A549 (cell line): ENCODE results near the gene HS3ST1. TPM values are rescaled to one million over a fixed set of nuclear protein-coding genes. Genes with fewer than 3 reads are reported as not detected.

Source experiments
- ATAC-seq, 2 experiments: fragments of 200-7000 bp in 1 of 2; fragments of >200 bp in 1 of 2; cut with Nextera tagmentation in 1 of 2; cut with Tn5 transposase in 1 of 2; 3 replicates each; pipeline versions ENCODE4 v1.8.0 to v1.9.1; 2018 to 2020; ENCODE audit warnings: mild to moderate bottlenecking in 1 of 2, moderate library complexity in 1 of 2
- CTCF ChIA-PET: fragments of 300-600 bp; sonication (Branson Sonifier 250); formaldehyde crosslinking; extraction: SDS; loops from one replicate; lab custom pipeline; 2021; ENCODE audit warnings: antibody characterized with exemption, inconsistent platforms; lab: Yijun Ruan, JAX
- POLR2A ChIA-PET: fragments of 350-600 bp; formaldehyde crosslinking; extraction: SDS; loops from one replicate; lab custom pipeline; 2021; ENCODE audit warnings: antibody characterized with exemption, inconsistent platforms; lab: Yijun Ruan, JAX
- DNase-seq, 2 experiments: peaks; one replicate each; pipeline versions ENCODE4 v3.0.0 to v3.0.0-alpha.2; 2011 to 2016; ENCODE audit warnings: low read depth in 1 of 2, low spot score in 1 of 2
- FAIRE-seq: peaks from 2 replicates; lab custom pipeline; 2011; peaks lifted over from hg19 to GRCh38; lab: Jason Lieb, UNC
- H3K27ac ChIP-seq, 2 experiments: fragments of >200 bp; sonication (Bioruptor Twin); formaldehyde crosslinking; 3 replicates each; pipeline ENCODE4 v1.5.1; 2016 to 2017
- H3K4me1 ChIP-seq: fragments of >200 bp; sonication (Bioruptor Twin); formaldehyde crosslinking; 3 replicates; pipeline ENCODE4 v1.6.1; 2016
- H3K4me2 ChIP-seq: fragments of >200 bp; sonication (Bioruptor Twin); formaldehyde crosslinking; 3 replicates; pipeline ENCODE4 v1.6.1; 2016
- H3K4me3 ChIP-seq: fragments of >200 bp; sonication (Bioruptor Twin); formaldehyde crosslinking; 3 replicates; pipeline ENCODE4 v1.5.1; 2016
- H3K9me3 ChIP-seq: fragments of >200 bp; sonication (Bioruptor Twin); formaldehyde crosslinking; 3 replicates; pipeline ENCODE4 v1.6.1; 2016
- CBX8 ChIP-seq: fragments of 200-600 bp; sonication (generic); IDR thresholded peaks from 2 replicates; pipeline ENCODE4 v1.6.1; 2016
- CHD4 ChIP-seq: fragments of 200-600 bp; sonication (generic); IDR thresholded peaks from 2 replicates; pipeline ENCODE4 v1.6.1; 2016; ENCODE audit warnings: antibody characterized with exemption, mild to moderate bottlenecking, borderline replicate concordance
- ELK1 ChIP-seq: fragments of 150-350 bp; IDR thresholded peaks from 2 replicates; pipeline ENCODE4 v1.6.1; 2014; ENCODE audit warnings: low read depth, mild to moderate bottlenecking, low read length
- FOSB ChIP-seq: fragments of 250-450 bp; sonication (Bioruptor Pico); IDR thresholded peaks from 2 replicates; pipeline ENCODE4 v1.5.0; 2020; ENCODE audit warnings: mild to moderate bottlenecking, moderate library complexity
- GATA3 ChIP-seq: IDR thresholded peaks from 2 replicates; pipeline ENCODE4 v1.6.1; 2012; ENCODE audit warnings: borderline replicate concordance
- HEYL ChIP-seq: fragments of 250-450 bp; sonication (Bioruptor Pico); IDR thresholded peaks from 2 replicates; pipeline ENCODE4 v1.8.0; 2021; ENCODE audit warnings: mild to moderate bottlenecking, moderate library complexity
- HOXB5 ChIP-seq: fragments of 250-450 bp; sonication (Bioruptor Pico); IDR thresholded peaks from 2 replicates; pipeline ENCODE4 v1.5.0; 2020; ENCODE audit warnings: mild to moderate bottlenecking, moderate library complexity
- JUN ChIP-seq, 2 experiments: fragments of >200 bp; sonication (Bioruptor Twin); formaldehyde crosslinking; IDR thresholded peaks; 2 replicates in 1 of 2; 3 replicates in 1 of 2; pipeline ENCODE4 v1.6.1; 2016 to 2017
- KDM1A ChIP-seq: fragments of 200-600 bp; sonication (generic); IDR thresholded peaks from 2 replicates; pipeline ENCODE4 v1.6.1; 2016; ENCODE audit warnings: low read depth, mild to moderate bottlenecking
- KDM5A ChIP-seq: fragments of 200-600 bp; sonication (generic); IDR thresholded peaks from 2 replicates; pipeline ENCODE4 v1.6.1; 2016; ENCODE audit warnings: antibody characterized with exemption, mild to moderate bottlenecking
- MAFK ChIP-seq: fragments of 450-650 bp; IDR thresholded peaks from 2 replicates; pipeline ENCODE4 v1.6.1; 2014; ENCODE audit not compliant: partially characterized antibody
- MYC ChIP-seq: IDR thresholded peaks from 2 replicates; pipeline ENCODE4 v1.6.1; 2012; ENCODE audit warnings: mild to moderate bottlenecking, inconsistent platforms, low read length, improper control_type of control experiment, borderline replicate concordance
- NFE2L2 ChIP-seq: fragments of 150-350 bp; conservative IDR thresholded peaks from 2 replicates; pipeline ENCODE4 v1.6.1; 2014; ENCODE audit warnings: low read length
- POLR2AphosphoS2 ChIP-seq: conservative IDR thresholded peaks from 2 replicates; pipeline ENCODE4 v1.6.1; 2012; ENCODE audit warnings: low read length, improper control_type of control experiment, inconsistent platforms
- RNF2 ChIP-seq: fragments of 200-600 bp; sonication (generic); IDR thresholded peaks from 2 replicates; pipeline ENCODE4 v1.6.1; 2016; ENCODE audit warnings: low read depth, mild to moderate bottlenecking, antibody characterized with exemption, moderate library complexity, borderline replicate concordance
- SREBF2 ChIP-seq: fragments of 450-650 bp; IDR thresholded peaks from 2 replicates; pipeline ENCODE4 v1.6.1; 2014; ENCODE audit warnings: mild to moderate bottlenecking, moderate library complexity
- USF2 ChIP-seq: fragments of 450-650 bp; IDR thresholded peaks from 2 replicates; pipeline ENCODE4 v1.6.1; 2014; ENCODE audit warnings: antibody characterized with exemption
- ZNF302 ChIP-seq: fragments of 250-450 bp; sonication (Bioruptor Pico); IDR thresholded peaks from 2 replicates; pipeline ENCODE4 v1.9.0; 2021; ENCODE audit warnings: inconsistent platforms, mild to moderate bottlenecking, moderate library complexity
- WGBS: methylation state at CpG from one replicate; pipeline ENCODE4 v1.1.6; 2017; ENCODE audit errors: missing lambda C conversion rate; 5-methylcytosine and 5-hydroxymethylcytosine counted together
- polyA plus RNA-seq, 4 experiments: library from polyadenylated mRNA; depleted of rRNA in 3 of 4; stranded (reverse); fragments of >200 nt; fragmentation: RNase III in 1 of 4; extraction: RNeasy Plus Mini Kit Qiagen cat#74134 plus additional on column Dnase treatment in 1 of 4; gene quantifications; 2 replicates in 3 of 4; 3 replicates in 1 of 4; pipeline ENCODE4 v1.2.3, GENCODE V29; 2011 to 2017
- TF ChIP-seq, protein P1 (sequence below): fragments of 250-450 bp; sonication (Bioruptor Pico); IDR thresholded peaks from 2 replicates; pipeline ENCODE4 v1.5.0; 2021; ENCODE audit warnings: mild to moderate bottlenecking, moderate library complexity, borderline replicate concordance
- TF ChIP-seq, protein P2 (sequence below): IDR thresholded peaks from 2 replicates; pipeline ENCODE4 v1.6.1; 2012
- TF ChIP-seq, protein P3 (sequence below): fragments of >200 bp; sonication (Bioruptor Twin); formaldehyde crosslinking; IDR thresholded peaks from 3 replicates; pipeline ENCODE4 v1.5.1; 2016

Gene HS3ST1
- polyA plus RNA-seq, 2 of the 4 experiments (the other 2 are of a cell fraction), result 0.13 to 0.19 TPM

- TF ChIP-seq, protein P1, sequence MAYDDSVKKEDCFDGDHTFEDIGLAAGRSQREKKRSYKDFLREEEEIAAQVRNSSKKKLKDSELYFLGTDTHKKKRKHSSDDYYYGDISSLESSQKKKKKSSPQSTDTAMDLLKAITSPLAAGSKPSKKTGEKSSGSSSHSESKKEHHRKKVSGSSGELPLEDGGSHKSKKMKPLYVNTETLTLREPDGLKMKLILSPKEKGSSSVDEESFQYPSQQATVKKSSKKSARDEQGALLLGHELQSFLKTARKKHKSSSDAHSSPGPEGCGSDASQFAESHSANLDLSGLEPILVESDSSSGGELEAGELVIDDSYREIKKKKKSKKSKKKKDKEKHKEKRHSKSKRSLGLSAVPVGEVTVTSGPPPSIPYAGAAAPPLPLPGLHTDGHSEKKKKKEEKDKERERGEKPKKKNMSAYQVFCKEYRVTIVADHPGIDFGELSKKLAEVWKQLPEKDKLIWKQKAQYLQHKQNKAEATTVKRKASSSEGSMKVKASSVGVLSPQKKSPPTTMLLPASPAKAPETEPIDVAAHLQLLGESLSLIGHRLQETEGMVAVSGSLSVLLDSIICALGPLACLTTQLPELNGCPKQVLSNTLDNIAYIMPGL (CRISPR knock-in tag), result no peak
- TF ChIP-seq HEYL (CRISPR knock-in tag) (no peak), ZNF302 (CRISPR knock-in tag) (no peak), GATA3 (no peak), HOXB5 (no peak), CHD4 (no peak), JUN (IDR thresholded peaks at IDR 0.05) (no peak), FOSB (CRISPR knock-in tag) (no peak)
- TF ChIP-seq, all 56 proteins: peak for 0
These were observed 10.0 kb upstream of the HS3ST1 start (continued) for GRCh38 chr4:11438647-11439046.

GRCh38 chr4:11436673-11437072 lies 8.0 kb upstream of the HS3ST1 start:
- Histone ChIP-seq H3K4me3 (no peak overlapping the region), H3K27ac (no peak overlapping the region), H3K4me2 (no peak overlapping the region), H3K4me1 (no peaks in the 10 kb centered on the region), H3K9me3 (no peaks in the 10 kb centered on the region)
- DNase-seq (no peak), ATAC-seq (no peak), FAIRE-seq (no peak)
- ChIA-PET POLR2A (no interaction called here), CTCF (interaction anchor here (2.2 kb wide), 1 partner anchor 855 kb away, joined by 5 read pairs; no protein-coding TSS in a partner anchor)
- WGBS, result 62% methylated on average over 5 of the region's 5 CpGs
- no peak for TF ChIP-seq CBX8
- TF ChIP-seq SREBF2, result no peak
- TF ChIP-seq USF2, result no peak
- no peak for TF ChIP-seq RNF2

- FAIRE-seq (no peak), DNase-seq (no peak), ATAC-seq (no peak)
- no peak overlapping the region for H3K27ac ChIP-seq
- H3K9me3 ChIP-seq, result no peaks in the 10 kb centered on the region
- no peak overlapping the region for H3K4me3 ChIP-seq
- ChIA-PET POLR2A (no interaction called here), CTCF (interaction anchor here (1.2 to 2.2 kb wide), 2 partner anchors 15 to 855 kb away, joined by 4 to 5 read pairs; no protein-coding TSS in a partner anchor)
- TF ChIP-seq MYC (no peak), GATA3 (no peak), CBX8 (no peak), POLR2AphosphoS2 (no peak), ELK1 (no peak), KDM5A (no peak), FOSB (CRISPR knock-in tag) (no peak), NFE2L2 (no peak), KDM1A (no peak), MAFK (no peak)
- TF ChIP-seq, protein P2, sequence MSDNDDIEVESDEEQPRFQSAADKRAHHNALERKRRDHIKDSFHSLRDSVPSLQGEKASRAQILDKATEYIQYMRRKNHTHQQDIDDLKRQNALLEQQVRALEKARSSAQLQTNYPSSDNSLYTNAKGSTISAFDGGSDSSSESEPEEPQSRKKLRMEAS, result no peak
- TF ChIP-seq, protein P3, sequence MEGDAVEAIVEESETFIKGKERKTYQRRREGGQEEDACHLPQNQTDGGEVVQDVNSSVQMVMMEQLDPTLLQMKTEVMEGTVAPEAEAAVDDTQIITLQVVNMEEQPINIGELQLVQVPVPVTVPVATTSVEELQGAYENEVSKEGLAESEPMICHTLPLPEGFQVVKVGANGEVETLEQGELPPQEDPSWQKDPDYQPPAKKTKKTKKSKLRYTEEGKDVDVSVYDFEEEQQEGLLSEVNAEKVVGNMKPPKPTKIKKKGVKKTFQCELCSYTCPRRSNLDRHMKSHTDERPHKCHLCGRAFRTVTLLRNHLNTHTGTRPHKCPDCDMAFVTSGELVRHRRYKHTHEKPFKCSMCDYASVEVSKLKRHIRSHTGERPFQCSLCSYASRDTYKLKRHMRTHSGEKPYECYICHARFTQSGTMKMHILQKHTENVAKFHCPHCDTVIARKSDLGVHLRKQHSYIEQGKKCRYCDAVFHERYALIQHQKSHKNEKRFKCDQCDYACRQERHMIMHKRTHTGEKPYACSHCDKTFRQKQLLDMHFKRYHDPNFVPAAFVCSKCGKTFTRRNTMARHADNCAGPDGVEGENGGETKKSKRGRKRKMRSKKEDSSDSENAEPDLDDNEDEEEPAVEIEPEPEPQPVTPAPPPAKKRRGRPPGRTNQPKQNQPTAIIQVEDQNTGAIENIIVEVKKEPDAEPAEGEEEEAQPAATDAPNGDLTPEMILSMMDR, result no peak
- H3K4me2 ChIP-seq, result no peak overlapping the region
- WGBS, result 42% methylated on average over 2 of the region's 2 CpGs
- H3K4me1 ChIP-seq, result no peaks in the 10 kb centered on the region
These were observed 7.4 kb upstream of the HS3ST1 start for GRCh38 chr4:11436084-11436483.
